Kidney (tissue), 14 donors: Measurements from ENCODE around the gene NEAT1. TPM values are rescaled to one million over a fixed set of nuclear protein-coding genes. Genes with fewer than 3 reads are reported as not detected.

Experiments
- DNase-seq, 5 donors: peaks; one replicate each; pipeline ENCODE4 v3.0.0-alpha.2; 2013 to 2020
- FAIRE-seq: peaks from 2 replicates; lab custom pipeline; 2012; peaks lifted over from hg19 to GRCh38; lab: Jason Lieb, UNC
- H3K27ac ChIP-seq, 2 donors: one replicate each; pipeline ENCODE4 v1.7.0; 2013; ENCODE audit warnings: low read depth in 2 of 2, low read length in 2 of 2, inconsistent platforms in 1 of 2
- H3K27me3 ChIP-seq: one replicate; pipeline ENCODE4 v1.7.1; 2013; ENCODE audit warnings: low read length, inconsistent platforms; ENCODE audit not compliant: control insufficient read depth, insufficient read depth
- H3K36me3 ChIP-seq, 3 donors: one replicate each; pipeline versions ENCODE4 v1.7.0 to v1.7.1; 2013; ENCODE audit warnings: low read length in 3 of 3, control low read depth in 1 of 3, inconsistent platforms in 1 of 3; ENCODE audit not compliant: insufficient read depth in 3 of 3, control insufficient read depth in 2 of 3
- H3K4me1 ChIP-seq, 3 donors: one replicate each; pipeline versions ENCODE4 v1.7.0 to v1.7.1; 2013; ENCODE audit warnings: low read length in 3 of 3, inconsistent platforms in 1 of 3, low read depth in 1 of 3; ENCODE audit not compliant: control insufficient read depth in 2 of 3, insufficient read depth in 2 of 3
- H3K4me3 ChIP-seq, 3 donors: one replicate each; pipeline versions ENCODE4 v1.7.0 to v1.8.1; 2013; ENCODE audit warnings: low read length in 3 of 3, control low read depth in 1 of 3, inconsistent platforms in 1 of 3
- H3K9ac ChIP-seq, 3 donors: one replicate each; pipeline versions ENCODE4 v1.7.0 to v1.7.1; 2013; ENCODE audit warnings: low read length in 3 of 3, control low read depth in 1 of 3, inconsistent platforms in 1 of 3
- H3K9me3 ChIP-seq, 3 donors: one replicate each; pipeline versions ENCODE4 v1.7.0 to v1.7.1; 2013; ENCODE audit warnings: low read length in 3 of 3, control low read depth in 1 of 3, inconsistent platforms in 1 of 3; ENCODE audit not compliant: control insufficient read depth in 2 of 3, insufficient read depth in 1 of 3
- CTCF ChIP-seq: IDR thresholded peaks from 3 replicates; pipeline ENCODE4 v1.5.1; 2012; ENCODE audit warnings: mild to moderate bottlenecking, moderate library complexity, borderline replicate concordance; ENCODE audit not compliant: insufficient read depth; ENCODE audit errors: extremely low read depth
- intact Hi-C: fragments of 100-400 bp; cut with DNase I; formaldehyde crosslinking; loops from one replicate; pipeline ENCODE4 v1.11.1; 2022
- polyA plus RNA-seq: library from polyadenylated mRNA; stranded (reverse); fragments of 350-450 nt; fragmentation: Illumina TruSeq; extraction: RNeasy Lipid Tissue Mini Kit (QIAGEN cat#74804); gene quantifications from one replicate; pipeline ENCODE4 v1.2.3, GENCODE V29; 2014; ENCODE audit warnings: low read depth, low replicate concordance; ENCODE audit not compliant: insufficient read depth
- total RNA-seq: library from RNA; stranded (reverse); fragmentation: NEBNext Ultra II Directional; extraction: Animal tissue kit (Norgen Biotek cat#: 25700); gene quantifications from one replicate; pipeline ENCODE4 v1.2.1, GENCODE V29; 2021
- donor health status: control.
- donor health status: control.
- donor health status: control.
- donor health status: control.
- donor health status: control.
- donor health status: DM: yes; HTN: yes; CAD: no.
- donor health status: Normal renal cell carcinoma (clear cell type).

Gene NEAT1
- total and polyA plus RNA-seq, 2 donors from 2014 or later = 595 to 1,006 TPM

GRCh38 chr11:65488273-65489034, 65.9 kb downstream of the NEAT1 start:
- no peak for FAIRE-seq
- H3K4me3 ChIP-seq = peak overlapping the region in 2 of 3 donors; percentile 25 to 59
- H3K4me1 ChIP-seq = peaks cover 27 to 69% (median 66%) of the 10 kb centered on the region in 3 donors
- H3K27ac ChIP-seq = peak overlapping the region; percentile 98 to 99
- TF ChIP-seq CTCF = no peak
- no peaks in the 10 kb centered on the region for H3K27me3 ChIP-seq
- H3K36me3 ChIP-seq = no peaks in the 10 kb centered on the region
- intact Hi-C loops = no loop called here
- peak overlapping the region in 2 of 3 donors; percentile 77 to 91 for H3K9ac ChIP-seq
- no peaks in the 10 kb centered on the region for H3K9me3 ChIP-seq
- peak in 2 of 5 donors; percentile 54 to 91 for DNase-seq

GRCh38 chr11:65489035-65489705, 66.6 kb downstream of the NEAT1 start:
- Histone ChIP-seq H3K9me3 (no peaks in the 10 kb centered on the region), H3K4me1 (peaks cover 27 to 76% (median 70%) of the 10 kb centered on the region in 3 donors), H3K4me3 (peak overlapping the region in 1 of 3 donors; percentile 59), H3K9ac (peak overlapping the region in 2 of 3 donors; percentile 68 to 91), H3K27me3 (no peaks in the 10 kb centered on the region), H3K27ac (peak overlapping the region; percentile 98 to 99), H3K36me3 (no peaks in the 10 kb centered on the region)
- no peak for TF ChIP-seq CTCF
- intact Hi-C loops = no loop called here
- DNase-seq (peak; percentile 83 to 93 (median 87)), FAIRE-seq (no peak)

GRCh38 chr11:65489706-65490320, 67.2 kb downstream of the NEAT1 start:
- peak in 2 of 5 donors; percentile 72 to 76 for DNase-seq

More at GRCh38 chr11:65489706-65490320, 67.2 kb downstream of the NEAT1 start:
- Histone ChIP-seq H3K27ac (peak overlapping the region; percentile 98 to 99), H3K4me1 (peaks cover 27 to 82% (median 70%) of the 10 kb centered on the region in 3 donors), H3K4me3 (peak overlapping the region in 1 of 3 donors; percentile 29), H3K27me3 (no peaks in the 10 kb centered on the region), H3K36me3 (no peaks in the 10 kb centered on the region), H3K9ac (peak overlapping the region in 2 of 3 donors; percentile 43 to 91), H3K9me3 (no peaks in the 10 kb centered on the region)
- TF ChIP-seq CTCF = no peak
- intact Hi-C loops = no loop called here
- no peak for FAIRE-seq
